H9 (cell line): Measurements from ENCODE around the gene TCF4. TPM values are rescaled to one million over a fixed set of nuclear protein-coding genes. Genes with fewer than 3 reads are reported as not detected.

ENCODE experiments used
- DNase-seq: peaks from one replicate; pipeline ENCODE4 v3.0.0-alpha.2; 2017
- H2AFZ ChIP-seq: one replicate; pipeline ENCODE4 v1.6.1; 2013; ENCODE audit warnings: mild to moderate bottlenecking, low read length, control low read depth, moderate library complexity
- H2AK5ac ChIP-seq: 2 replicates; pipeline ENCODE4 v1.6.1; 2013; ENCODE audit warnings: low read length, control low read depth, mixed read lengths; ENCODE audit not compliant: insufficient read length
- H2BK120ac ChIP-seq: one replicate; pipeline ENCODE4 v1.6.1; 2013; ENCODE audit warnings: low read depth, mild to moderate bottlenecking, low read length, control low read depth, inconsistent platforms; ENCODE audit not compliant: poor library complexity, severe bottlenecking
- H2BK12ac ChIP-seq: 2 replicates; pipeline ENCODE4 v1.6.1; 2013; ENCODE audit warnings: low read length, control low read depth, mixed read lengths, low read depth; ENCODE audit not compliant: insufficient read length
- H2BK15ac ChIP-seq: 2 replicates; pipeline ENCODE4 v1.6.1; 2013; ENCODE audit warnings: low read depth, low read length, control low read depth
- H2BK20ac ChIP-seq: one replicate; pipeline ENCODE4 v1.6.1; 2013; ENCODE audit warnings: low read depth, mild to moderate bottlenecking, low read length, control low read depth, inconsistent platforms; ENCODE audit not compliant: poor library complexity, severe bottlenecking
- H2BK5ac ChIP-seq: 2 replicates; pipeline ENCODE4 v1.6.1; 2013; ENCODE audit warnings: low read length, control low read depth, mixed read lengths; ENCODE audit not compliant: insufficient read length
- H3K14ac ChIP-seq: 2 replicates; pipeline ENCODE4 v1.6.1; 2013; ENCODE audit warnings: low read length, control low read depth; ENCODE audit not compliant: insufficient read depth
- H3K18ac ChIP-seq: 2 replicates; pipeline ENCODE4 v1.6.1; 2013; ENCODE audit warnings: low read depth, mild to moderate bottlenecking, mixed read lengths, low read length, control low read depth; ENCODE audit not compliant: insufficient read length
- H3K23ac ChIP-seq: 2 replicates; pipeline ENCODE4 v1.6.1; 2013; ENCODE audit warnings: low read length, control low read depth, mixed read lengths, low read depth; ENCODE audit not compliant: insufficient read length
- H3K23me2 ChIP-seq: 2 replicates; pipeline ENCODE4 v1.6.1; 2013; ENCODE audit warnings: low read depth, mild to moderate bottlenecking, mixed read lengths, low read length, control low read depth; ENCODE audit not compliant: insufficient read length, poor library complexity, severe bottlenecking
- H3K27ac ChIP-seq: 2 replicates; pipeline ENCODE4 v1.5.1; 2013; ENCODE audit warnings: low read length, control low read depth, mixed read lengths, low read depth; ENCODE audit not compliant: insufficient read length
- H3K27me3 ChIP-seq: 2 replicates; pipeline ENCODE4 v1.6.1; 2013; ENCODE audit warnings: low read length, control low read depth, inconsistent platforms; ENCODE audit not compliant: insufficient read depth
- H3K4ac ChIP-seq: 2 replicates; pipeline ENCODE4 v1.6.1; 2013; ENCODE audit warnings: low read depth, mild to moderate bottlenecking, control low read depth, inconsistent platforms, low read length, moderate library complexity
- H3K4me1 ChIP-seq: 2 replicates; pipeline ENCODE4 v1.6.1; 2013; ENCODE audit warnings: low read length, control low read depth, inconsistent platforms; ENCODE audit not compliant: insufficient read depth
- H3K4me2 ChIP-seq: 2 replicates; pipeline ENCODE4 v1.6.1; 2013; ENCODE audit warnings: low read length, control low read depth, mixed read lengths; ENCODE audit not compliant: insufficient read length, insufficient read depth
- H3K56ac ChIP-seq: 2 replicates; pipeline ENCODE4 v1.6.1; 2013; ENCODE audit warnings: low read depth, mild to moderate bottlenecking, mixed read lengths, low read length, control low read depth; ENCODE audit not compliant: insufficient read length
- H3K79me1 ChIP-seq: 2 replicates; pipeline ENCODE4 v1.6.1; 2013; ENCODE audit warnings: low read depth, mild to moderate bottlenecking, moderate library complexity, low read length, control low read depth, inconsistent platforms; ENCODE audit not compliant: insufficient read depth, poor library complexity, severe bottlenecking
- H3K79me2 ChIP-seq: 2 replicates; pipeline ENCODE4 v1.6.1; 2013; ENCODE audit warnings: low read length, control low read depth, inconsistent platforms; ENCODE audit not compliant: insufficient read depth
- H3K9ac ChIP-seq: 2 replicates; pipeline ENCODE4 v1.6.1; 2013; ENCODE audit warnings: low read length, control low read depth, mixed read lengths; ENCODE audit not compliant: insufficient read length; ENCODE audit errors: extremely low read depth
- H3K9me3 ChIP-seq: one replicate; pipeline ENCODE4 v1.6.1; 2013; ENCODE audit warnings: low read depth, low read length, inconsistent platforms; ENCODE audit not compliant: control insufficient read depth
- H3T11ph ChIP-seq: one replicate; pipeline ENCODE4 v1.6.1; 2013; ENCODE audit warnings: mild to moderate bottlenecking, low read length, control low read depth, inconsistent platforms
- H4K20me1 ChIP-seq: one replicate; pipeline ENCODE4 v1.6.1; 2013; ENCODE audit not compliant: control insufficient read depth, insufficient read length, insufficient read depth
- H4K5ac ChIP-seq: 2 replicates; pipeline ENCODE4 v1.6.1; 2013; ENCODE audit warnings: low read depth, mild to moderate bottlenecking, mixed read lengths, low read length, control low read depth; ENCODE audit not compliant: insufficient read length
- H4K8ac ChIP-seq: replicated peaks from 2 replicates; pipeline ENCODE4 v1.6.1; 2013; ENCODE audit warnings: low read length, control low read depth, mixed read lengths, low read depth; ENCODE audit not compliant: insufficient read length
- H4K91ac ChIP-seq: 2 replicates; pipeline ENCODE4 v1.6.1; 2013; ENCODE audit warnings: low read depth, mild to moderate bottlenecking, moderate library complexity, mixed read lengths, low read length, control low read depth; ENCODE audit not compliant: insufficient read length
- H3K27ac Mint-ChIP-seq, 3 experiments: 2 replicates in 2 of 3; 3 replicates in 1 of 3; pipeline ENCODE4 v1.8.0; 2020 to 2021; ENCODE audit warnings: mixed read lengths in 3 of 3, mild to moderate bottlenecking in 1 of 3, moderate library complexity in 1 of 3
- H3K27me3 Mint-ChIP-seq: 2 replicates; pipeline ENCODE4 v1.8.0; 2021; ENCODE audit warnings: low read depth, mild to moderate bottlenecking, moderate library complexity, mixed read lengths
- H3K36me3 Mint-ChIP-seq, 3 experiments: 2 replicates in 2 of 3; 3 replicates in 1 of 3; pipeline ENCODE4 v1.8.0; 2020 to 2021; ENCODE audit warnings: low read depth in 3 of 3, mixed read lengths in 3 of 3; ENCODE audit not compliant: insufficient read depth in 1 of 3
- H3K4me1 Mint-ChIP-seq, 2 experiments: 2 replicates each; pipeline ENCODE4 v1.8.0; 2020; ENCODE audit warnings: mixed read lengths in 2 of 2
- H3K4me3 Mint-ChIP-seq, 2 experiments: 2 replicates in 1 of 2; 3 replicates in 1 of 2; pipeline ENCODE4 v1.8.0; 2020 to 2021; ENCODE audit warnings: mild to moderate bottlenecking in 2 of 2, mixed read lengths in 2 of 2, moderate library complexity in 1 of 2
- H3K9me3 Mint-ChIP-seq, 2 experiments: 2 replicates in 1 of 2; 3 replicates in 1 of 2; pipeline ENCODE4 v1.8.0; 2020; ENCODE audit warnings: mild to moderate bottlenecking in 2 of 2, mixed read lengths in 2 of 2, moderate library complexity in 1 of 2
- WGBS: extraction: QIAGEN DNeasy Blood & Tissue Kit; methylation state at CpG from one replicate; pipeline ENCODE4 v1.1.7; 2013; ENCODE audit warnings: missing lambda C conversion rate, low lambda C conversion rate, mixed read lengths; ENCODE audit not compliant: insufficient read length; ENCODE audit errors: extremely low coverage; 5-methylcytosine and 5-hydroxymethylcytosine counted together
- total RNA-seq: library from RNA; stranded (reverse); gene quantifications from 2 replicates; pipeline ENCODE4 v1.2.1, GENCODE V29; 2021
- TF ChIP-seq, protein P1 (sequence below): fragments of 200-600 bp; sonication (generic); conservative IDR thresholded peaks from 3 replicates; pipeline ENCODE4 v1.8.0; 2021; ENCODE audit warnings: antibody characterized with exemption, mild to moderate bottlenecking

The TCF4 gene
- total RNA-seq, 1 experiment from 2014 or later = 99.4 TPM

DNA sequence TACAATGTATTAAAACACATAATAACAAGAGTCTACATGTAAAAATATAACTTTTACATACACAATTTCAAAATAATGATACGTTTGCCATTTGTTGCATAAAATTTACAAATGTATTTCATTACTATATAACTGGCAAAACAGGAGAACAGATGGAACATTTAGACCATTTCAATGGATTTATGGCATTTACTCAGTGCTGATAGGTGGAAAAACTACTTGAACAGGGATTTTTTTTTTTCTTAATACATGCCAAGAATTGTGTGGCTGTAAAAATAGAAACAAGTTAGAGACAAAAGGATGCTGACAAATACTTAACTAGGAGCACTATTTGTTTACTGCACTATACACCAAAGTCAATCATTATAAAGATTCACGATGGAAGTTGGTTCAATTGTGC lies 361.9 kb downstream of the TCF4 start:
- Histone ChIP-seq H2BK120ac (no peak overlapping the region), H2BK15ac (no peak overlapping the region), H3K56ac (no peak overlapping the region), H3K4me1 (peaks cover 2% of the 10 kb centered on the region; the same call in 1 of the 2 replicates), H3K79me2 (no peaks in the 10 kb centered on the region), H2BK12ac (no peak overlapping the region), H2BK20ac (no peak overlapping the region), H3K23me2 (no peaks in the 10 kb centered on the region), H3T11ph (no peak overlapping the region), H3K23ac (no peak overlapping the region), H4K8ac (no peak overlapping the region), H3K9me3 (no peaks in the 10 kb centered on the region), H3K9ac (no peak overlapping the region), H4K20me1 (no peaks in the 10 kb centered on the region), H2AFZ (no peak overlapping the region), H4K5ac (no peak overlapping the region), H3K27ac (no peak overlapping the region), H3K14ac (no peak overlapping the region), H3K4me2 (no peak overlapping the region), H2AK5ac (no peak overlapping the region), H3K18ac (no peak overlapping the region), H3K27me3 (no peaks in the 10 kb centered on the region), H2BK5ac (no peak overlapping the region), H4K91ac (no peak overlapping the region), H3K4ac (no peak overlapping the region), H3K79me1 (no peaks in the 10 kb centered on the region)
- TF ChIP-seq, protein P1, sequence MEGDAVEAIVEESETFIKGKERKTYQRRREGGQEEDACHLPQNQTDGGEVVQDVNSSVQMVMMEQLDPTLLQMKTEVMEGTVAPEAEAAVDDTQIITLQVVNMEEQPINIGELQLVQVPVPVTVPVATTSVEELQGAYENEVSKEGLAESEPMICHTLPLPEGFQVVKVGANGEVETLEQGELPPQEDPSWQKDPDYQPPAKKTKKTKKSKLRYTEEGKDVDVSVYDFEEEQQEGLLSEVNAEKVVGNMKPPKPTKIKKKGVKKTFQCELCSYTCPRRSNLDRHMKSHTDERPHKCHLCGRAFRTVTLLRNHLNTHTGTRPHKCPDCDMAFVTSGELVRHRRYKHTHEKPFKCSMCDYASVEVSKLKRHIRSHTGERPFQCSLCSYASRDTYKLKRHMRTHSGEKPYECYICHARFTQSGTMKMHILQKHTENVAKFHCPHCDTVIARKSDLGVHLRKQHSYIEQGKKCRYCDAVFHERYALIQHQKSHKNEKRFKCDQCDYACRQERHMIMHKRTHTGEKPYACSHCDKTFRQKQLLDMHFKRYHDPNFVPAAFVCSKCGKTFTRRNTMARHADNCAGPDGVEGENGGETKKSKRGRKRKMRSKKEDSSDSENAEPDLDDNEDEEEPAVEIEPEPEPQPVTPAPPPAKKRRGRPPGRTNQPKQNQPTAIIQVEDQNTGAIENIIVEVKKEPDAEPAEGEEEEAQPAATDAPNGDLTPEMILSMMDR = no peak
- Mint-ChIP-seq H3K9me3 (no peaks in the 10 kb centered on the region), H3K36me3 (peaks cover 23 to 52% (median 49%) of the 10 kb centered on the region in 3 experiments; a peak in 6 of 7 replicates), H3K27ac (no peak overlapping the region), H3K4me3 (no peak overlapping the region), H3K27me3 (no peaks in the 10 kb centered on the region), H3K4me1 (peaks cover 21 to 24% of the 10 kb centered on the region in 2 experiments)
- no CpG with 5 or more reads among the region's 2 CpGs for WGBS
- DNase-seq = no peak
